Measurements from ENCODE around the gene ST6GALNAC1. TPM values are rescaled to one million over a fixed set of nuclear protein-coding genes. Genes with fewer than 3 reads are reported as not detected.

Gene ST6GALNAC1
- total and polyA plus RNA-seq, 2 of the 13 experiments (the other 11 are each of a cell fraction or from before 2014, with no cell fraction given), result not detected

GRCh38 chr17:76612977-76613851, 30.3 kb downstream of the ST6GALNAC1 start (continued):
- no peak for TF ChIP-seq ZBTB44 (CRISPR knock-in tag; IDR thresholded peaks at IDR 0.05)
- TF ChIP-seq TAF15 (IDR thresholded peaks at IDR 0.05; ENCODE audit: low read depth, low read length, poor library complexity, severe bottlenecking), result no peak
- no peak for TF ChIP-seq ZNF431 (CRISPR knock-in tag; IDR thresholded peaks at IDR 0.05; ENCODE audit: borderline replicate concordance, low read depth)
- TF ChIP-seq RFX5 (IDR thresholded peaks at IDR 0.05; ENCODE audit: low read depth, low read length), result no peak
- no peak for TF ChIP-seq ISL2 (CRISPR knock-in tag; IDR thresholded peaks at IDR 0.05)
- TF ChIP-seq ZSCAN12 (CRISPR knock-in tag; IDR thresholded peaks at IDR 0.05), result no peak
- TF ChIP-seq DBP (CRISPR knock-in tag; IDR thresholded peaks at IDR 0.05; ENCODE audit: not compliant biosample characterization), result no peak
- 0 out of 2 replicates have a peak, but pooled peaks have one; percentile 1 for TF ChIP-seq ZNF232 (CRISPR knock-in tag; IDR thresholded peaks at IDR 0.05; ENCODE audit: borderline replicate concordance)
- TF ChIP-seq U2AF1 (optimal IDR thresholded peaks at IDR 0.05; ENCODE audit: low read depth, low read length), result no peak
- no peak for TF ChIP-seq ZSCAN25 (CRISPR knock-in tag; IDR thresholded peaks at IDR 0.05)
- TF ChIP-seq SPEN (CRISPR knock-in tag; IDR thresholded peaks at IDR 0.05; ENCODE audit: low read depth), result no peak; the same call in 1 of the 2 replicates
- TF ChIP-seq ZNF652 (CRISPR knock-in tag; IDR thresholded peaks at IDR 0.05; ENCODE audit: borderline replicate concordance, low read depth), result no peak
- TF ChIP-seq MXD1 (CRISPR knock-in tag; IDR thresholded peaks at IDR 0.05), result no peak
- no peak for TF ChIP-seq ONECUT2 (CRISPR knock-in tag; IDR thresholded peaks at IDR 0.05)
- no peak for TF ChIP-seq ZBTB34 (CRISPR knock-in tag; IDR thresholded peaks at IDR 0.05)
- no peak for TF ChIP-seq SOX13 (IDR thresholded peaks at IDR 0.05)
- TF ChIP-seq SOX13 (CRISPR knock-in tag; conservative IDR thresholded peaks at IDR 0.05 in 1 of 2, IDR thresholded peaks at IDR 0.05 in 1 of 2), result no peak
- no peak for TF ChIP-seq ZNF589 (CRISPR knock-in tag; conservative IDR thresholded peaks at IDR 0.05)
- no peak for TF ChIP-seq ZNF235 (CRISPR knock-in tag; IDR thresholded peaks at IDR 0.05; ENCODE audit: borderline replicate concordance)
- no peak for TF ChIP-seq SMAD1 (CRISPR knock-in tag; IDR thresholded peaks at IDR 0.05; ENCODE audit: borderline replicate concordance, low read depth)
- peak; percentile 53 for TF ChIP-seq GATAD2A (CRISPR knock-in tag; IDR thresholded peaks at IDR 0.05)
- TF ChIP-seq ZNF331 (CRISPR knock-in tag; IDR thresholded peaks at IDR 0.05), result no peak; the same call in 1 of the 2 replicates
- no peak for TF ChIP-seq TOE1 (CRISPR knock-in tag; IDR thresholded peaks at IDR 0.05)
- no peak for TF ChIP-seq SATB2 (CRISPR knock-in tag; IDR thresholded peaks at IDR 0.05)
- no peak for TF ChIP-seq PREB (CRISPR knock-in tag; IDR thresholded peaks at IDR 0.05)
- TF ChIP-seq SKI (IDR thresholded peaks at IDR 0.05; ENCODE audit: partially characterized antibody), result peak; percentile 7

All from HepG2 (cell line).